ENCODE measurements around the gene MRPL12. TPM values are rescaled to one million over a fixed set of nuclear protein-coding genes. Genes with fewer than 3 reads are reported as not detected.

Gene MRPL12
- total and polyA plus RNA-seq, 9 of the 15 experiments (the other 6 are each of a cell fraction or from before 2014, with no cell fraction given): 0.94 to 338 (median 100) TPM

DNA sequence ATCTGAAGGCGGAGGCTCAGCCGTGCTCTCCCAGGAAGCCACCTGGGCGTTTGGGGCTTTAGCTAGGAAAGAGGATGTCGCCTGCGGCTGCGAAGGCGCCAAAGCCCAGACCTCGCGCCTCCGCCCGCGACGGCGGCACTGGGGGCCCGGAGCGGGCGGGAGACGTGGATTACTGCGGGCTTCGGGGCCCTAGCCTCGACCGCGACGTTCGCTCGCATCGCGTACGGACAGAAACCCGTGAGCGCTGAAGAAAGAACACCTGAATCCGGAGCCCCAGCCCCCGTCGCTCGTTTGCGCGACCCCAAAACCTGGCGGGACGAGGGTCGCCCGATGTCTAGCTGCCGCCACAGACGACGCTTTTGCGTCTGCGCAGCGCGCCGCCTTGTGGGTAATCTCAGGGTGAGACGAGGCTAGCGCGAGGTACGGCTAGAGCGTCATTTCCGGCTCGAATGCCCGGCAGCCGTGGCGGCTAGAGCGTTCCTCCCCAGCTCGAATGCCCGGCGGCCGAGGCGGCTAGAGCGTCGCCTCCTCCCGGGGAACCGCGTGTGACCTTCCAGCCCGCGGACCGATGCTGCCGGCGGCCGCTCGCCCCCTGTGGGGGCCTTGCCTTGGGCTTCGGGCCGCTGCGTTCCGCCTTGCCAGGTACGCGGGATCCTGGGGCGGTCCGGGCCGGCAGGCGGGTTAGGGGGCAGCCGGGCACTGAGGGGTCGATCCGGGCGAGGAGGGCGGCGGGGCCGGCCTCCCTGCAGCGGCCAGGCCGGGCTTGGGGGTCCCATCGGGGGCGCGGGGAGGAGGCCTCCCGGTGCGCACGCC lies at the start of gene MRPL12 (continued):
- TF ChIP-seq MBD1 (CRISPR knock-in tag; IDR thresholded peaks at IDR 0.05) (no peak), EP400 (IDR thresholded peaks at IDR 0.05) (peak; percentile 98), SMARCE1 (IDR thresholded peaks at IDR 0.05) (no peak), GTF2F1 (IDR thresholded peaks at IDR 0.05; ENCODE audit: low read depth, low read length) (peak; percentile 77; the same call in 1 of the 2 replicates), MTA2 (IDR thresholded peaks at IDR 0.05; ENCODE audit: low read depth) (no peak), MTA1 (IDR thresholded peaks at IDR 0.05; ENCODE audit: borderline replicate concordance) (no peak), NFE2L1 (tag; IDR thresholded peaks at IDR 0.05; ENCODE audit: borderline replicate concordance, low read depth) (no peak), ZNF444 (CRISPR knock-in tag; IDR thresholded peaks at IDR 0.05) (no peak), NCOA2 (IDR thresholded peaks at IDR 0.05; ENCODE audit: partially characterized antibody in 2 of 2) (no peak), ELF2 (CRISPR knock-in tag; IDR thresholded peaks at IDR 0.05) (0 out of 2 replicates have a peak, but pooled peaks have one; percentile 29), HNRNPK (IDR thresholded peaks at IDR 0.05; ENCODE audit: low read depth, low read length, poor library complexity, severe bottlenecking) (no peak), EHMT2 (IDR thresholded peaks at IDR 0.05) (no peak), SPI1 (IDR thresholded peaks at IDR 0.05; ENCODE audit: borderline replicate concordance, low read depth, low read length) (no peak), HMGN3 (IDR thresholded peaks at IDR 0.05; ENCODE audit: borderline replicate concordance, extremely low read depth, insufficient read length, low read depth, low read length) (peak; percentile 81), FOXP4 (CRISPR knock-in tag; IDR thresholded peaks at IDR 0.05; ENCODE audit: borderline replicate concordance) (no peak; the same call in 1 of the 2 replicates), NR3C1 (CRISPR knock-in tag; IDR thresholded peaks at IDR 0.05) (no peak), E2F1 (CRISPR knock-in tag; IDR thresholded peaks at IDR 0.05) (peak; percentile 33; the same call in 1 of the 2 replicates), ZNF24 (IDR thresholded peaks at IDR 0.05) (no peak)
- TF ChIP-seq, protein P1, sequence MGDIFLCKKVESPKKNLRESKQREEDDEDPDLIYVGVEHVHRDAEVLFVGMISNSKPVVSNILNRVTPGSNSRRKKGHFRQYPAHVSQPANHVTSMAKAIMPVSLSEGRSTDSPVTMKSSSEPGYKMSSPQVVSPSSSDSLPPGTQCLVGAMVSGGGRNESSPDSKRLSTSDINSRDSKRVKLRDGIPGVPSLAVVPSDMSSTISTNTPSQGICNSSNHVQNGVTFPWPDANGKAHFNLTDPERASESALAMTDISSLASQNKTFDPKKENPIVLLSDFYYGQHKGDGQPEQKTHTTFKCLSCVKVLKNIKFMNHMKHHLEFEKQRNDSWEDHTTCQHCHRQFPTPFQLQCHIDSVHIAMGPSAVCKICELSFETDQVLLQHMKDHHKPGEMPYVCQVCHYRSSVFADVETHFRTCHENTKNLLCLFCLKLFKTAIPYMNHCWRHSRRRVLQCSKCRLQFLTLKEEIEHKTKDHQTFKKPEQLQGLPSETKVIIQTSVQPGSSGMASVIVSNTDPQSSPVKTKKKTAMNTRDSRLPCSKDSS (IDR thresholded peaks at IDR 0.05; ENCODE audit: low read depth, partially characterized antibody): no peak
- TF ChIP-seq, protein P2, sequence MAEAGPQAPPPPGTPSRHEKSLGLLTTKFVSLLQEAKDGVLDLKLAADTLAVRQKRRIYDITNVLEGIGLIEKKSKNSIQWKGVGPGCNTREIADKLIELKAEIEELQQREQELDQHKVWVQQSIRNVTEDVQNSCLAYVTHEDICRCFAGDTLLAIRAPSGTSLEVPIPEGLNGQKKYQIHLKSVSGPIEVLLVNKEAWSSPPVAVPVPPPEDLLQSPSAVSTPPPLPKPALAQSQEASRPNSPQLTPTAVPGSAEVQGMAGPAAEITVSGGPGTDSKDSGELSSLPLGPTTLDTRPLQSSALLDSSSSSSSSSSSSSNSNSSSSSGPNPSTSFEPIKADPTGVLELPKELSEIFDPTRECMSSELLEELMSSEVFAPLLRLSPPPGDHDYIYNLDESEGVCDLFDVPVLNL (CRISPR knock-in tag; IDR thresholded peaks at IDR 0.05; ENCODE audit: low read depth): no peak; the same call in 1 of the 2 replicates
